Right lobe of liver (tissue), 6 donors: ENCODE measurements around the gene PRUNE1. TPM values are rescaled to one million over a fixed set of nuclear protein-coding genes. Genes with fewer than 3 reads are reported as not detected.

Source experiments
- ATAC-seq, 4 donors: fragments of 200-7000 bp; cut with Tn5 transposase; one replicate each; pipeline ENCODE4 v1.9.1; 2020; ENCODE audit warnings: mild to moderate bottlenecking in 4 of 4, moderate library complexity in 4 of 4
- DNase-seq, 3 donors: peaks; one replicate each; pipeline ENCODE4 v3.0.0-alpha.2; 2020
- H3K27ac ChIP-seq, 3 donors: fragments of 200-600 bp; one replicate each; pipeline ENCODE4 v1.8.0; 2022
- H3K27me3 ChIP-seq, 2 donors: fragments of 200-600 bp; one replicate each; pipeline ENCODE4 v1.8.0; 2022
- H3K36me3 ChIP-seq, 4 donors: fragments of 200-600 bp; sonication (generic) in 1 of 4; one replicate each; pipeline versions ENCODE4 v1.5.1 to v1.8.0; 2017 to 2022; ENCODE audit warnings: control low read depth in 1 of 4
- H3K4me1 ChIP-seq, 4 donors: fragments of 200-600 bp; sonication (generic) in 1 of 4; one replicate each; pipeline versions ENCODE4 v1.5.1 to v1.8.0; 2017 to 2022; ENCODE audit warnings: control low read depth in 1 of 4
- H3K4me3 ChIP-seq, 3 donors: fragments of 200-600 bp; one replicate each; pipeline ENCODE4 v1.8.0; 2022
- H3K9me3 ChIP-seq, 4 donors: fragments of 200-600 bp; sonication (generic) in 1 of 4; one replicate each; pipeline versions ENCODE4 v1.5.1 to v1.8.0; 2017 to 2022; ENCODE audit warnings: control low read depth in 1 of 4
- POLR2A ChIP-seq: fragments of 450-650 bp; IDR thresholded peaks from one replicate; pipeline ENCODE4 v1.6.1; 2017; ENCODE audit warnings: antibody characterized with exemption, mild to moderate bottlenecking
- WGBS: methylation state at CpG from one replicate; pipeline ENCODE4 v1.1.6; 2018; ENCODE audit warnings: low coverage, low lambda C conversion rate; ENCODE audit not compliant: insufficient coverage; ENCODE audit errors: missing lambda C conversion rate; 5-methylcytosine and 5-hydroxymethylcytosine counted together
- intact Hi-C, 2 donors: fragments of 100-400 bp; cut with DNase I; formaldehyde crosslinking; loops; one replicate each; pipeline versions ENCODE4 v1.11.2 to v1.14.1; 2022
- total RNA-seq, 6 experiments: library from RNA; depleted of rRNA in 2 of 6; stranded (reverse); fragments of >200 nt in 2 of 6; fragmentation: NEBNext Ultra II Directional in 3 of 6; extraction: Animal tissue kit (Norgen Biotek cat#: 25700) in 3 of 6; gene quantifications; one replicate each; pipeline versions ENCODE4 v1.1.0 to v1.2.4, GENCODE V29; 2016 to 2023
- TF ChIP-seq, protein P1 (sequence below), 4 donors: fragments of 200-600 bp in 3 of 4; fragments of 450-650 bp in 1 of 4; IDR thresholded peaks; one replicate each; pipeline versions ENCODE4 v1.5.1 to v1.8.0; 2016 to 2022; ENCODE audit warnings: antibody characterized with exemption in 4 of 4, mild to moderate bottlenecking in 2 of 4
- donor health status: DM: no; HTN: yes; CAD: no.
- donor health status: DM: no; HTN: no; CAD: no.
- donor health status: DM: no; HTN: no; CAD: no.
- donor health status: DM: no; HTN: yes; CAD: no.
- donor health status: DM: no; HTN: yes; CAD: no.

The PRUNE1 gene
- total RNA-seq, 6 experiments from 2014 or later, result 4.7 to 12.0 (median 10.1) TPM

DNA sequence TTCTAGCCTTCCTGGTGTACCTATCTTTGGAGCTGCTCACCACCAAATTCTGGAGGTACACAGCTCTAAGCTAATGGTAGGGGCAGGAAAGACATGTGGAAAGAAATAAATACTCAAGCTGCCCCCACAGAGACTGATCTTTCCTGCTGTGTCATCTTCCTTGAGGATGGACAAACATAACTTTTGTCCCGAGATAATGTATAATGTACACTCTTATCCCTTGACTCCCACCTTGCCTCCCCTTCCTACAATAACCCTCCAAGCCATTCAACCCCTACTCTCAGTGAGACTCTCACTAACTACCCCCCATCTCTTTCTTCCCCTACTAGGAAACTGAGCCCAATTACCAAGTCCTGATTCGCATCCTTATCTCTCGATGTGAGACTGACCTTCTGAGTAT, 14.0 kb upstream of the PRUNE1 start:
- DNase-seq (no peak), ATAC-seq (no peak)
- 47% methylated on average over 3 of the region's 3 CpGs for WGBS
- intact Hi-C loops, result loop anchor here in 1 of 2 donors (10.0 kb wide), 1 partner anchor 69 kb away; the partner anchor contains the start of gene SETDB1
- Histone ChIP-seq H3K4me1 (no peaks in the 10 kb centered on the region), H3K27me3 (no peaks in the 10 kb centered on the region), H3K9me3 (no peaks in the 10 kb centered on the region), H3K4me3 (no peak overlapping the region), H3K36me3 (peaks cover 0 to 31% (median 10%) of the 10 kb centered on the region in 4 donors), H3K27ac (no peak overlapping the region)
- TF ChIP-seq, protein P1, sequence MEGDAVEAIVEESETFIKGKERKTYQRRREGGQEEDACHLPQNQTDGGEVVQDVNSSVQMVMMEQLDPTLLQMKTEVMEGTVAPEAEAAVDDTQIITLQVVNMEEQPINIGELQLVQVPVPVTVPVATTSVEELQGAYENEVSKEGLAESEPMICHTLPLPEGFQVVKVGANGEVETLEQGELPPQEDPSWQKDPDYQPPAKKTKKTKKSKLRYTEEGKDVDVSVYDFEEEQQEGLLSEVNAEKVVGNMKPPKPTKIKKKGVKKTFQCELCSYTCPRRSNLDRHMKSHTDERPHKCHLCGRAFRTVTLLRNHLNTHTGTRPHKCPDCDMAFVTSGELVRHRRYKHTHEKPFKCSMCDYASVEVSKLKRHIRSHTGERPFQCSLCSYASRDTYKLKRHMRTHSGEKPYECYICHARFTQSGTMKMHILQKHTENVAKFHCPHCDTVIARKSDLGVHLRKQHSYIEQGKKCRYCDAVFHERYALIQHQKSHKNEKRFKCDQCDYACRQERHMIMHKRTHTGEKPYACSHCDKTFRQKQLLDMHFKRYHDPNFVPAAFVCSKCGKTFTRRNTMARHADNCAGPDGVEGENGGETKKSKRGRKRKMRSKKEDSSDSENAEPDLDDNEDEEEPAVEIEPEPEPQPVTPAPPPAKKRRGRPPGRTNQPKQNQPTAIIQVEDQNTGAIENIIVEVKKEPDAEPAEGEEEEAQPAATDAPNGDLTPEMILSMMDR (IDR thresholded peaks at IDR 0.05), result no peak
- TF ChIP-seq POLR2A, result no peak

DNA sequence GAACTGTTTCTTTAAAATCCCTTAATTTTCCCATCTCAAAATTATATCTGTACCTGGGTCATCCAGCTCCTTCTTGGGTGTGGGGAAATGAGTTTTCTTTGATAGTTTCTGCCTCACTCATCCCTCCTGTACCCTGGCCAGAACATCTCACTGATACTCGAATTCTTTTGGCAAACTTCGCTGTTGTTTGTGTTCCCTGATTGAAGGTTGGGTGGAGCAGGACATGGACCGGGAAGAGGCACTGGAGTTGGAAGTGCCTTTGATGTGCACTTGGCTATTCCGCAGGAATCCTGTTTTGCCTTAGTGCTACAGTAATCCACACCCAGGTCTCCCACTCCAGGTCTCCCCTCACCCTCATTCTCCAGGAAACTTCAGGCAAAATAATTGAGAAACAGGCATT, 12.8 kb upstream of the PRUNE1 start:
- Histone ChIP-seq H3K36me3 (peaks cover 0 to 42% (median 13%) of the 10 kb centered on the region in 4 donors), H3K4me3 (no peak overlapping the region), H3K4me1 (no peaks in the 10 kb centered on the region), H3K27ac (peak overlapping the region in 1 of 3 donors; percentile 5), H3K27me3 (no peaks in the 10 kb centered on the region), H3K9me3 (no peaks in the 10 kb centered on the region)
- DNase-seq (peak in 1 of 3 donors; percentile 7), ATAC-seq (peak in 1 of 4 donors; percentile 8)
- WGBS, result 40% methylated on average over 4 of the region's 4 CpGs
- intact Hi-C loops, result loop anchor here in 1 of 2 donors (10.0 kb wide), 1 partner anchor 71 kb away; the partner anchor contains the start of gene SETDB1
- no peak for TF ChIP-seq POLR2A
- TF ChIP-seq, protein P1 (IDR thresholded peaks at IDR 0.05), result no peak

DNA sequence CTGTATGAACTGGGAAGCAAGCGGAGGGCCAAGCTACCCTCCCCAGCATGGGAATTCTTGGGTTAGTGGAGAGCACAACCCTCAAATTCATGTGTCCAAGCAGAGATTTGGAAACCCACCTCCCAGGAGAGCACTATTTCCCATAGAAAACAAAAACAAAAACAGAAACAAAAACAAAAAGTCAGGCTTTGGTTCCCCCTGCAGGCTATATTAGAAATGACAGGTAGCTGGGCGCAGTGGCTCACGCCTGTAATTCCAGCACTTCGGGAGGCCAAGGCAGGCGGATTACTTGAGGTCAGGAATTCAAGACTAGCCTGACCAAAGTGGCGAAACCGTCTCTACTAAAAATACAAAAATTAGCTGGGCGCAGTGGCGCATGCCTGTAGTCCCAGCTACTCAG, 12.4 kb upstream of the PRUNE1 start:
- intact Hi-C loops, result loop anchor here in 1 of 2 donors (10.0 kb wide), 1 partner anchor 71 kb away; the partner anchor contains the start of gene SETDB1
- ATAC-seq (peak; percentile 70 to 83 (median 73)), DNase-seq (peak in 1 of 3 donors; percentile 45)
- no peaks in the 10 kb centered on the region for H3K9me3 ChIP-seq
- no peak overlapping the region for H3K4me3 ChIP-seq
- 23% methylated on average over 9 of the region's 9 CpGs for WGBS
- no peak for TF ChIP-seq POLR2A
- TF ChIP-seq, protein P1 (IDR thresholded peaks at IDR 0.05), result peak; percentile 77 to 84 (median 82)
- no peaks in the 10 kb centered on the region for H3K27me3 ChIP-seq
- H3K4me1 ChIP-seq, result no peaks in the 10 kb centered on the region
- peak overlapping the region in 1 of 3 donors; percentile 5 for H3K27ac ChIP-seq
- peaks cover 0 to 42% (median 13%) of the 10 kb centered on the region in 4 donors for H3K36me3 ChIP-seq

- peaks cover 0 to 42% (median 13%) of the 10 kb centered on the region in 4 donors for H3K36me3 ChIP-seq
- DNase-seq (no peak), ATAC-seq (no peak)
Observed at GRCh38 chr1:150997126-150997872, 10.9 kb upstream of the PRUNE1 start.

More at GRCh38 chr1:150997126-150997872, 10.9 kb upstream of the PRUNE1 start:
- WGBS, result 94% methylated on average over 8 of the region's 20 CpGs
- TF ChIP-seq POLR2A, result no peak
- TF ChIP-seq, protein P1 (IDR thresholded peaks at IDR 0.05), result no peak
- Histone ChIP-seq H3K4me1 (no peaks in the 10 kb centered on the region), H3K27ac (no peak overlapping the region), H3K27me3 (no peaks in the 10 kb centered on the region), H3K9me3 (no peaks in the 10 kb centered on the region), H3K4me3 (no peak overlapping the region)
- intact Hi-C loops, result loop anchor here in 1 of 2 donors (10.0 kb wide), 1 partner anchor 72 kb away; the partner anchor contains the start of gene SETDB1
